ENCODE measurements around the gene LSS.
"Not testable (repeated sequence)": the region's sequence is repeated elsewhere in the genome, so short reads cannot be mapped to it uniquely, and the experiment has no call there.

The LSS gene

DNA sequence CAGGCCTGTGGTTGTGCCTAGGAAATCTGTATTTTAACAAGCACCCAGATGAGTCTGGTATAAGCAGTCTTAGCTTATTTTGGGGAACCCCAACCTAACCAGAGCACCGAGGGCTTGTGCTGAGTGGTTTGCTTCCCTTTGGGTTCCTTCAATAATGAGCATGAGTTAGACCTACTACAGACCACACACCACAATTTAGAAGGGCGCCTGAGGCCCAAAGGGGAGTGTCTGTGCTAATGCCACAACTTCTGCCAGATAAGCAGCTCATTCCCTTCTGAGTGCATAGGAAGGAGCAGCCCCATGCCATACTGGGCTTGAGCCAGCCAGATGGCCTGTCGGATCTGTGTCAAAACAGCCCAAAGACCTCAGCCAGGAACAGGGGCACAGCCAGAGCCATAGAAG, 15.4 kb upstream of the LSS start:
- Histone ChIP-seq H3K27ac (no peak overlapping the region), H3K9ac (no peak overlapping the region), H2AFZ (no peak overlapping the region), H3K9me3 (ENCODE audit: control insufficient read depth, low read length) (no peaks in the 10 kb centered on the region), H3K27me3 (ENCODE audit: control insufficient read depth, insufficient read depth, low read length) (no peaks in the 10 kb centered on the region), H3K79me2 (no peaks in the 10 kb centered on the region), H3K36me3 (ENCODE audit: control insufficient read depth, insufficient read depth, low read length) (no peaks in the 10 kb centered on the region), H3K4me2 (ENCODE audit: low read length) (no peak overlapping the region), H3K4me3 (ENCODE audit: low read depth, low read length) (no peak overlapping the region), H3K4me1 (no peaks in the 10 kb centered on the region)
- TF ChIP-seq, protein P1, sequence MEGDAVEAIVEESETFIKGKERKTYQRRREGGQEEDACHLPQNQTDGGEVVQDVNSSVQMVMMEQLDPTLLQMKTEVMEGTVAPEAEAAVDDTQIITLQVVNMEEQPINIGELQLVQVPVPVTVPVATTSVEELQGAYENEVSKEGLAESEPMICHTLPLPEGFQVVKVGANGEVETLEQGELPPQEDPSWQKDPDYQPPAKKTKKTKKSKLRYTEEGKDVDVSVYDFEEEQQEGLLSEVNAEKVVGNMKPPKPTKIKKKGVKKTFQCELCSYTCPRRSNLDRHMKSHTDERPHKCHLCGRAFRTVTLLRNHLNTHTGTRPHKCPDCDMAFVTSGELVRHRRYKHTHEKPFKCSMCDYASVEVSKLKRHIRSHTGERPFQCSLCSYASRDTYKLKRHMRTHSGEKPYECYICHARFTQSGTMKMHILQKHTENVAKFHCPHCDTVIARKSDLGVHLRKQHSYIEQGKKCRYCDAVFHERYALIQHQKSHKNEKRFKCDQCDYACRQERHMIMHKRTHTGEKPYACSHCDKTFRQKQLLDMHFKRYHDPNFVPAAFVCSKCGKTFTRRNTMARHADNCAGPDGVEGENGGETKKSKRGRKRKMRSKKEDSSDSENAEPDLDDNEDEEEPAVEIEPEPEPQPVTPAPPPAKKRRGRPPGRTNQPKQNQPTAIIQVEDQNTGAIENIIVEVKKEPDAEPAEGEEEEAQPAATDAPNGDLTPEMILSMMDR (IDR thresholded peaks at IDR 0.05): no peak

GRCh38 chr21:46243325-46243724, 14.8 kb upstream of the LSS start:
- H2AFZ ChIP-seq: no peak overlapping the region
- no peak overlapping the region for H3K4me2 ChIP-seq (ENCODE audit: low read length)
- H3K27me3 ChIP-seq (ENCODE audit: control insufficient read depth, insufficient read depth, low read length): no peaks in the 10 kb centered on the region
- no peaks in the 10 kb centered on the region for H3K4me1 ChIP-seq
- H3K27ac ChIP-seq: no peak overlapping the region
- H3K9me3 ChIP-seq (ENCODE audit: control insufficient read depth, low read length): no peaks in the 10 kb centered on the region
- H3K4me3 ChIP-seq (ENCODE audit: low read depth, low read length): no peak overlapping the region
- H3K36me3 ChIP-seq (ENCODE audit: control insufficient read depth, insufficient read depth, low read length): no peaks in the 10 kb centered on the region
- TF ChIP-seq, protein P1 (IDR thresholded peaks at IDR 0.05): no peak
- no peaks in the 10 kb centered on the region for H3K79me2 ChIP-seq
- H3K9ac ChIP-seq: no peak overlapping the region

DNA sequence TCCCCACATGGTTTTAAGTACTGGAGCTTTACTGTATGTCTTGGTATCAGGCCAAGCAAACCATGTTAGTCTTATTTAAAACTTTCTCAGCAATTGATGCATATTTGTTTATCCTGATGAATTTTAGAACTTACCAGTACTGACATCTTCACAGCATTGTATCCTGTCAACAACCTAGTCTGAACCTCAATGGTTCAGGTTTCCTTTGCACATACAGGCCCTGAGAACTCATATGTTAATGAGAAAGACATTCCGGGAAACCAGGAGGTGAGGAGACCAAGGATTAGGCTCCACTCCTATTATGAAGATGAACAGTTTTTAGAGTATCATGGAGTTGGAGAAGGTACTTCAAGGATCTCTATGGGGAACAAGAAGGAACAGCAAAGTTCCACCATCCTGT, 13.0 kb upstream of the LSS start:
- not testable (repeated sequence) for H3K4me1 ChIP-seq; H3K79me2 ChIP-seq; H3K4me3 ChIP-seq (ENCODE audit: low read depth, low read length); H3K9me3 ChIP-seq (ENCODE audit: control insufficient read depth, low read length); H3K27me3 ChIP-seq (ENCODE audit: control insufficient read depth, insufficient read depth, low read length); H3K27ac ChIP-seq; H3K9ac ChIP-seq; H2AFZ ChIP-seq; H3K36me3 ChIP-seq (ENCODE audit: control insufficient read depth, insufficient read depth, low read length); H3K4me2 ChIP-seq (ENCODE audit: low read length)

- H3K36me3 ChIP-seq (ENCODE audit: control insufficient read depth, insufficient read depth, low read length): no peaks in the 10 kb centered on the region
- H3K27me3 ChIP-seq (ENCODE audit: control insufficient read depth, insufficient read depth, low read length): no peaks in the 10 kb centered on the region
- no peak overlapping the region for H3K27ac ChIP-seq
- H3K4me1 ChIP-seq: no peaks in the 10 kb centered on the region
- H2AFZ ChIP-seq: no peak overlapping the region
- TF ChIP-seq, protein P1 (IDR thresholded peaks at IDR 0.05): no peak
- H3K4me3 ChIP-seq (ENCODE audit: low read depth, low read length): no peak overlapping the region
- H3K9me3 ChIP-seq (ENCODE audit: control insufficient read depth, low read length): no peaks in the 10 kb centered on the region
- no peak overlapping the region for H3K4me2 ChIP-seq (ENCODE audit: low read length)
- no peak overlapping the region for H3K9ac ChIP-seq
- H3K79me2 ChIP-seq: no peaks in the 10 kb centered on the region
Measured at GRCh38 chr21:46239817-46240325, 11.3 kb upstream of the LSS start.

- TF ChIP-seq, protein P1 (IDR thresholded peaks at IDR 0.05): no peak
- Histone ChIP-seq H3K27ac (no peak overlapping the region), H3K4me2 (ENCODE audit: low read length) (no peak overlapping the region), H3K9me3 (ENCODE audit: control insufficient read depth, low read length) (no peaks in the 10 kb centered on the region), H3K9ac (no peak overlapping the region), H3K4me1 (no peaks in the 10 kb centered on the region), H3K27me3 (ENCODE audit: control insufficient read depth, insufficient read depth, low read length) (no peaks in the 10 kb centered on the region), H3K36me3 (ENCODE audit: control insufficient read depth, insufficient read depth, low read length) (no peaks in the 10 kb centered on the region), H2AFZ (no peak overlapping the region), H3K4me3 (ENCODE audit: low read depth, low read length) (no peak overlapping the region), H3K79me2 (no peaks in the 10 kb centered on the region)
Measured at GRCh38 chr21:46237474-46237873, 8.9 kb upstream of the LSS start.
